ENCODE data around the gene RTN4RL1.

Gene RTN4RL1

DNA sequence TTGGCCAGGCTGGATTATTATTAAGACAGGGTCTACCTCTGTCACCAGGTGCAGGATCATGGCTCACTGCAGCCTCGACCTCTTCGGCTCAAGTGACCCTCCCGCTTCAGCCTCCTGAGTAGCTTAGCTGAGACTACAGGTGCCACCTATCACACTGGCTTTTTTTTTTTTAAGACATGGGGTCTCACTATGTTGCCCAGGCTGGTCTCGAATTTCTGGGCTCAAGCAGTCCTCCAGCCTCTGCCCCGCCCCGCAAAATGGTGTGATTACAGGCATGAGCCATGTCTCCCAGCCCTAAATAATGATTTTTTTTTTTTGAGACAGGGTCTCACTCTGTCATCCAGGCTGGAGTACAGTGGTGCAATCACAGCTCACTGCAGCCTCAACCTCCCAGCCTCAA, 22.5 kb upstream of the RTN4RL1 start:
- DNase-seq (ENCODE audit: low read depth in 1 of 2, low spot score in 1 of 2), result no peak

DNA sequence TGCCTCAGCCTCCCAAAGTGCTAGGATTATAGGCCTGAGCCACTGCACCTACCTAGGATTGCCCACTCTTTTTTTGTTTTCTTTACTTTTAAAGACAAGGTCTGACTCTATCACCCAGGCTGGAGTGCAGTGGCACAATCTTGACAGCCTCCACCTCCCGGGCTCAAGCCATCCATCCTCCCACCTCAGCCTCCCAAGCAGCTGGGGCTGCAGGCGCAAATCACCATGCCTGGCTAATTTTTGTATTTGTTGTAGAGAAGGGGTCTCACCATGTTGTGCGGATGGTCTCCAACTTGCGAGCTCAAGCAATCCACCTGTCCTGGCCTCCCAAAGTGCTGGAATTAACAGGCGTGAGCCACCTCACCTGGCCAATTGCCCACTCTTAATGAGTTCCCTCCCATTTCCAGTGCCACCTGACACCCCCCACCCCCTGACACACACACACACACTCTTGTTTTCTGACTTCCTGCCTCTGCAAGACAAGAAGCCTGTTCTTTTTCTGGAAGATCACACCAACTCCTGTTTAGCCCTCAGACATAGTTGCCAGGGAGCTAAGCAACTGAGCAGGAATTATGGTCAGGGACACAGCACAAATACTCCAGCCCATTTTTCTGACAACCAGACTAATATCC, 19.2 kb upstream of the RTN4RL1 start:
- no peak for DNase-seq (ENCODE audit: low read depth in 1 of 2, low spot score in 1 of 2)

DNA sequence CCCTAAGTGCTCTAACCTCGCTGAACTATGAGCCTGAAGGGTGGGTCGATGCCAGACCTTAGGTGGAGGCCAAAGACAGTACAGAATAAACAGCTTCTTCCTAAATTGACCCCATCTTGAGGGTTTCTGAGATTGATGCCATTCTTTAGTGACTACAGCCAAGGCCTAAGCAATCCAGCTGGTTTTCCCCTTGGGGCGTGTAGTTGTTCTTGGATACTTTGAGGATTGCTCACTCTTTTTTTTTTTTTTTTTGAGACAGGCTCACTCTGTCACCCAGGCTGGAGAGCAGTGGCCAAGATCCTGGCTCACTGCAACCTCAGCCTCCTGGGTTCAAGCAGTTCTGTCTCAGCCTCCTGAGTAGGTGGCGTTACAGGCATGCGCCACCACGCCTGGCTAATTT, 18.7 kb upstream of the RTN4RL1 start:
- DNase-seq (ENCODE audit: low read depth in 1 of 2, low spot score in 1 of 2), result no peak

DNA sequence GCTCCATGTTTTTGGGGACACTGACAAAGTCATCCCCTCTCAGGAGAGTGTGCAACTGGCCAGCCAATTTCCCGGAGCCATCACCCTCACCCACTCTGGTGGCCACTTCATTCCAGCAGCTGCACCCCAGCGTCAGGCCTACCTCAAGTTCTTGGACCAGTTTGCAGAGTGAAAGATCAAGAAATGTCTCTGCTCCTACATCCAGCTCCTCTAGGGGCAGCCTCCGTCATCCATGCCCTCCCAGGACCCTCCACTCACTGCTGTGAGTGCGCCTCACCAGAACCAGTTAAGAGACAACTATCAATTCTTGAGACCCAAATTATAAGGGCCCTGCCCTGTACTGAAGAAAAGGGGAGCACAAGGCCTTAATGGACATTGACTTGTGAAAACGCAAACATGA, 17.8 kb upstream of the RTN4RL1 start:
- DNase-seq (ENCODE audit: low read depth in 1 of 2, low spot score in 1 of 2), result no peak

DNA sequence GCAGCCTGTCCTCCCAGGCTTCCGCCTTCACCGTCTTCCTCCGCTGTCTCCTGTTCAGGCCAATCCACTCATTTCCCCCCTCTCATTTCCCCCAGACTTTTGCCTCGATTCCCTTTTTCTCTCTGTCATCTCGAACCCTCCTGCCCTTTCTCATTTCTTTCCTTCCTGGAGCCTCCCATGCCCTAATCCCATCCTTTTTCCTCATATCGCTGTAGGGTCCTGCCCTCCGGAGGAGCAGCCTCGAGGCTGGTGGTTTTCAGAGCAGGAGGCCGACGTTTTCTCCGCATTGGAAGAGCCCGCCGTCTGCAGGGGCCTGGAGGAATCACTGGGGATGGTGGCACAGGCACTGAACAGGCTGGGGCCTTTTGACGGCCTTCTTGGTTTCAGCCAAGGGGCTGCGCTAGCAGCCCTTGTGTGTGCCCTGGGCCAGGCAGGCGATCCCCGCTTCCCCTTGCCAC, 17.3 kb upstream of the RTN4RL1 start:
- no peak for DNase-seq (ENCODE audit: low read depth in 1 of 2, low spot score in 1 of 2)

DNA sequence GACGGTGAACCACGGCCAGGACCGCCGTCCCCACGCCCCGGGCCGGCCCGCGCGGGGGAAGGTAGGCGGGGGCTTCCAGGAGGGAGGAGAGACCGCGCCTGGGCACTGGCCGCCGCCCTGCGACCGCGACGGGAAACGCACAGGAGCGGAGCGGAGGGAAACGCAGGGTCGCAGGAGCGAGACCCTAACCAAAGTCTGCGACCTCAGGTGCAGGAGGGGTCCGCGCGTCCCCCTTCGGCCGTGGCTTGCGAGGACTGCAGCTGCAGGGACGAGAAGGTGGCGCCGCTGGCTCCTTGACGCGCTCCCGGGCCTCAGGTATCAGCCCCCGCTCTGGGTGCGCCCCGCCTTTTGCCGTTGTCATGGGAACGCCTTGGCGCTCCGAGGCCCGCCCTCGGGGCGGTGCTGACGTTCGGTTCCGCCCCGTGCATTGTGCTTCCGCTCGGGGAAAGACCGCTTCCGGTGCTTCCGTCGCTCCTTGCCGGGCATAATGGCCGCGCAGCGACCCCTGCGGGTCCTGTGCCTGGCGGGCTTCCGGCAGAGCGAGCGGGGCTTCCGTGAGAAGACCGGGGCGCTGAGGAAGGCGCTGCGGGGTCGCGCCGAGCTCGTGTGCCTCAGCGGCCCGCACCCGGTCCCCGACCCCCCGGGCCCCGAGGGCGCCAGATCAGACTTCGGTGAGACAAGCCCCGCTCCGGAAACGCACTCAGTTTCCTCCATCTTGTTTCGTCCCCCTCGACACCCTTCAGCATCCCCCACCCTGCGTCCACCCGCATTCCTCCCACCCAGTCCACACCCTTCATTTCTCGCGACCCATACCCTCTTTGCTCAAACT, 16.6 kb upstream of the RTN4RL1 start, which contains the start of gene OVCA2:
Gene OVCA2 (plus strand): TSS at position 462 of the 829 bp plus-strand sequence. CDS start 26 bp downstream, at position 488.
- DNase-seq (ENCODE audit: low read depth in 1 of 2, low spot score in 1 of 2), result peak; percentile 97

DNA sequence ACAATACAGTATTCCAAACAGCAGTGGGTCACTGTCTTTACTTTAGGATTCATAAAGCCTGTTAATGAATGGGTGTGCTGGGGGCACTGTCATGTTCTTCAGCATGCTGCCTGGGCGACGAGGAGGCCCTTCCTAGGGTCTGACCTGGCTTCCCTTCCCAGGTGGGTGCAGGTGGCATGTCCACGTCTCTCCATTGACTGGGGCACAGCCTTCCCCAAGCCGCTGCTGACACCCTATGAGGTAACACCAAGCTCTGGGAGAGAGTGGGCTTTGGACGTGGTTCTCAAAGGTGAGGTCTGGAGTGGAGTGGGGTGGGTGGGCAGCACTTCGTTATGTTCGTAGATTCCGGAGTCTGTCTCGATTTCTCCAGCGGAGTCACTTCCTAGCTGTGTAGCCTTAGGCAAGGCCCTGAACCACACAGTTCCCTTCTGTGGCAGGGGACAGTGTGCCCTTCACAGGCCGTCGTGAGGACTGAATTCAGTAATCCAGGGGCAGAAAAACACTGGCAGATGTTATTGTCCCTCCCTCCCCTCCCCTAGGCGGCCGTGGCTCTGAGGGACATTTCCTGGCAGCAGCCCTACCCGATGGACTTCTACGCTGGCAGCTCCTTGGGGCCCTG, 15.9 kb upstream of the RTN4RL1 start:
- no peak for DNase-seq (ENCODE audit: low read depth in 1 of 2, low spot score in 1 of 2)

DNA sequence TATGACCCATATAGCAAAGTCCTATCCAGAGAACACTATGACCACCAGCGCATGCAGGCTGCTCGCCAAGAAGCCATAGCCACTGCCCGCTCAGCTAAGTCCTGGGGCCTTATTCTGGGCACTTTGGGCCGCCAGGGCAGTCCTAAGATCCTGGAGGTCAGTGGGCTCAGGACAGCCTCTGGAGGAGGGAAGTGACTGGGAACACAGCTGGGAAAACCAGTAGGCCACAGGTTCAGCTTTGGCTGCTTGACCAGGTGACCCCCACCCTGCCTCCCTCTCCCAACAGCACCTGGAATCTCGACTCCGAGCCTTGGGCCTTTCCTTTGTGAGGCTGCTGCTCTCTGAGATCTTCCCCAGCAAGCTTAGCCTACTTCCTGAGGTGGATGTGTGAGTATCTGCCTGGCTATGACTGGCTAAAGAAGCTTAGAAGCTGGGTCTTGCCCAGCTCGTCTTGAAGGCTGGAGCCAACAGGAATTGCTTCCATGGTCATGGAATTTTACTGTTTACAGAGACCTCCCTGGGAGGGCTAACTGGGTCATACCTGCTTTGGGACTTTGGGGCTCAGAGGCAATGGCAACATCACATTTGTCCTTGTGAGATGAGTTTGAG, 15.2 kb upstream of the RTN4RL1 start:
- DNase-seq (ENCODE audit: low read depth in 1 of 2, low spot score in 1 of 2), result no peak

DNA sequence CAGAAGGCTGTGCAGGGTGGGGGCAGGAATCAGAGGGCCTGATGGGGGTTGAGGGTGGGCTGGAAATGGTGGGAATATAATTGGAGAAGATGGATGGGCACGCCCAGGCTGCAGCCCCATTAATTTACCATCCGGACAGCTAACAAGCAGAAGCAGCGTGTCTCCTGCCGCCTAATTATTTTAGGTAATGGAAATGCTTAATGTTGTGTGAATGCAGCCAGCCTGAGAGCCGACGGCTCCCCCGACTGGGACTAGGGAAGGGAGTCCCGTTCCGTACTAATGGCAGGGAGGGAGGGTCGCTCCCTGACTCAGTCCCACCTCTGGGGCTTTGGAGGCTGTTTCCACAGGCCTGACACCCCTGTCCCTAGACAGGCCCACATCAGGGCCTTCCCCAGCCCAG, 12.0 kb upstream of the RTN4RL1 start:
- no peak for DNase-seq (ENCODE audit: low read depth in 1 of 2, low spot score in 1 of 2)

DNA sequence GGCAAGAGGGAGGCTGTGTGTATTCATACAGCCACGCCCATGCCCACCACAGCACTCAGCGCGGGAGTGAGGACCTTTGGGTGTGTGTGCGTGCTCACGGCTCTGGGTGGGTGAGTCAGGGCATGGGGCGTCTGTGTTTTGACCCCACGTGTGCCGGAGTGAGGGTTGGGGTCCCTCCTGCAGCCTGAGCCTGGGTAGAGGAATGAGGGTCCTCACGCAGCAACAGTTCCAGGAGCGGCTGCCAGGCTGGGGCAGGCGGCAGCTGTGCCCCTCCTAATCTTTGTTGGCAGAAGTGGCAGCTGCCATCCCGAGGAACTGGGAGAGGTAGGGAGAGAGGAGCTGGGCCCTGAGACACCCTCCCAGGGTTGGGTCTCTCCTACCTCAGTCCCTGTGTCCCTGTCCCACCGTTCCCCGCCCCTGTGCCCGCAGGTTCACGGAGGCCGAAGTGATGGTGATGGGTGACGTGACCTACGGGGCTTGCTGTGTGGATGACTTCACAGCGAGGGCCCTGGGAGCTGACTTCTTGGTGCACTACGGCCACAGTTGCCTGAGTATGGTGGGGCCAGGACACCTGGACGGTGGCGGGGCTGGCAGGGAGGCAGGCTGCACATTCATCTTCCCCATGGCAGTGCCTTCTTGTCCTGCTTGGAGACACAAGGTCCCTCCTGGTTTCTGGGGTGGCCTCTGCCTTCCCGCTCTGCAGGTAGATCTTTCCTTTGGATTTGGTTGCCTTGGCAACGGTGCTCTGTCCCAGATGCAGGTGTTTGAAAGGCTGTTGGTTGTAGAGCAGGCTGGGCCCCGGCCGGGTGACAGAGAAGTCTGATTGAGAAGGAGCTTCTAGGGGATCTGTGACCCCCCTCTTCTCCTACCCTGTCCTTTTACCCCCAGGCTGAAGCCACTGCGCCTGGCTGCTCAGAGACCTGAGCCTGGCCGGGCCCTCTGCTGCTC, 10.7 kb upstream of the RTN4RL1 start:
- DNase-seq (ENCODE audit: low read depth in 1 of 2, low spot score in 1 of 2), result no peak

DNA sequence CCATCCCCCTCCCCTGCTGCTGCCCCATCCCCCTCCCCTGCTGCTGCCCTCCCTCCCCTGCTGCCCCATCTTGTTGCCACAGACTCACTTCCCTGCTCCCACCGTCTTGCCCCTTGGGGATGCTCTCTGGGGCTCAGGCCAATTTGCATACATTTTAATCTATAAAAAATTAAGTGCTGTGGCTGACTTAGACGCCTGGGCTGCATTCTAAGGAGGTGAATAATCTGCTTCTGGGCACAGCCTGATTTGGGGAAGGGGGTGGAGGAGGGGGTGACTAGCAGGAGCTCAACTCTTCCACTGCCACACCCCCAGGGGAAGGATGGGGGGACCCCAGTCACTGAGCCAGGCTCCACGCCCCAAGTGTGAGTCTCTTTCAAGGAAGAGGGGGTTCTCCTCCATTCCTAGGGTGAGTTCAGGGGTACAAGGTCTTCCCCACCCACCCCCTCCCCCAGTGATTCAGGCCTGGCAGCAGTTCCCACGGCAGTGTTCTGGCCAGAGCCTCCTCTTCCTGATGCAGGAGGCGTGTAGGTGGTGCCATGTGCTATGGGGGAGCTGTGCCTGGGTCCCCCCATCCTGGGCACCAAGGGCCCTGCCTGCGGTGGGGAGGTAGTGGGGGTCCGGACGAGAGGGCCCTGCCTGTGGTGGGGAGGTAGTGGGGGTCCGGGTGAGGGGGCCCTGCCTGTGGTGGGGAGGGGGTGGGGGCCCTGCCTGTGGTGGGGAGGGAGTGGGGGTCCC, 9.8 kb upstream of the RTN4RL1 start:
- no peak for DNase-seq (ENCODE audit: low read depth in 1 of 2, low spot score in 1 of 2)

DNA sequence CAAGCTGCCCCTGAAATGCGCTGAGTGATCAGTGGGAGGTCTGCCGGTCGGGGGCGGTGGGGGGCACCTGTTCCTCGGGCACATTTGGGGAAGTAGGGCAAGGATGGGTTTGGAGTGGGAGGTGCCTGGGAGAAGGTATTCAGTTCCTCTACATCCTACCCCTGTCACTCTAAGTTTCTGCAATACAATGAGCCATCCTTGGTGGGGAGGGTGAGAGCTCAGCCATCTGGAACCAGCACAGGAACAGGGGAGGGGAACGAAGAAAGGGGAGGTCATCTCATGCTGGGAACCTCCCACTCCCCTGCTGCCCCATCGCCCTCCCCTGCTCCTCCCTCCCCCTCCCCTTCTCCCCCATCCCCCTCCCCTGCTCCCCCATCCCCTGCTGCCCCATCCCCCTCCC, 9.0 kb upstream of the RTN4RL1 start:
- no peak for DNase-seq (ENCODE audit: low read depth in 1 of 2, low spot score in 1 of 2)

DNA sequence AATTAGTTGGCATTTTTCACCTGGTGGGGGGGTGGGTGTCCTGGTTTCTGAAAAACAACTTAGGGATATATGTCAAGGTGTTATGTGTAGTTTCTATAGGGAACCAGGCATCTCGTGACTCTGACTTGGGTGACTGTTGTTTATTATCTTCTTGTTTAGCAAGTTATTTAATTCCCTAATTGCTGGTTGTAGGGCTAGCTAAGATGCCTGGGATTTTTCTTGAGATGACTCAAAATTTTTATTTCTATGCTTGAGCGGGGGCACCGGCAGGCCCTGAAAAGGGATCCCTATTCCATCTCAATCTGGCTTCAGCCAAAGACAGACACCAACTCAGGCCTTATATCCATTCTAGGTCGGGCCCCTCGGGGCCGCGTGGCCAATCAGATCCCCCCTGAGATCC, 8.0 kb upstream of the RTN4RL1 start:
- no peak for DNase-seq (ENCODE audit: low read depth in 1 of 2, low spot score in 1 of 2)

DNA sequence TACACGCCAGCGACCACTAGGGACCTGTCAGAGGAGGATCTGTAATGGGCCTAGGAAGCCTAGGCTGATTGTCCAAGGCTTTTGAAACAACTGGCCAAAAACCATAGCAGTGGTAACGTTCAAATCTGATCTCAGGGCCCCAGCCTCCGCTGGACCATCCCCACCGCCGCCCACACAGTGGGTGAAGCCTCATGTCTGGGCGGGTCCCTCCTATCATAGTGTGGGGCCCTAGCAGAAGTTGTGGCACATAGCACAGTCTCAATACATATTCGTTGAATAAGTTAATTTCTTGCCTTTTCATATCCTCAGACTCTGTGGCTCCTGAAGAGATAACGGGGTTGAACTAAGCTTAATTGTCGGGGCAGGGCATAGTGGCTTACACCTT, 5.6 kb upstream of the RTN4RL1 start:
- DNase-seq (ENCODE audit: low read depth in 1 of 2, low spot score in 1 of 2), result no peak

DNA sequence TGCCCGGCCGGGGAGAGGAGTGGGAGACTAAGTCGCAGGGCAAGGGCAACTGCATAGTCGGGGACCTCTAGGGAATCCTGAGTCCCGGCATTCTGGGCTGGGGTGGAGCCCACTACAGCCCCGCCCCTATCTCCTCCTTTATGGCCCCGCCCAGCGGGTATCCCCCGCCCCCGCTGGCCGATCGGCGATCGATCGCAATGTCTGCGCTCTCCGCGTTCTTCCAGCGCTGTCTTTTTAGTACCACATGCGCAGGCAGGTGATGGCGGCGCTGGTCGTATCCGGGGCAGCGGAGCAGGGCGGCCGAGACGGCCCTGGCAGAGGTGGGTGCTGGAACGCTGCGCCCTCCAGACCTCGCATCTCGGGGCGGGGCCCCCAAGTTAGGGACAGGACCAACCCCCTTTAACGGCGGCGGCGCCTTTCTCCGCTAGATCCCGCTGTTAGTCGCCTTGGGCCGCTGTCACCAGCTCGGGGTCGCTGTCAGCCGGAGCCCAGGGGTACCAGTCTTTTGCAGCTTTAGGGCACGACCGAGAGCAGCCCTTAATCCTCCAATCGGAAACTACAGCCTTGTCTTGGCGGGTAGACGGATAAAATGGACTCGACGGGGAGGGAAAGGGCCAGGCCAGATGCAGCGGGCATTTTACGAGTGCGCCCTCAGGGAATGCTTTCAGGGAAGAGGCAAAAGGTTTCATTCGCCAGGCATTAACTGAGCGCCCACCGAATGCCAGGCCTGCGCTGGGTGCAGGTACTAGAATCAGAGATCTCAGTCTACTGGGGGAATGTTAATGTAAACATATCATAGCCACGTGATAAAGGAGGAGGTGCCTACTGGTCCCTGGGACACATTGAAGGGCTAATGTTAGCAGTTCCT, 5.0 kb upstream of the RTN4RL1 start, which contains the start of gene DPH1:
Gene DPH1 (plus strand): TSS at position 243 of the 868 bp plus-strand sequence. CDS start 17 bp downstream, at position 260.
- DNase-seq (ENCODE audit: low read depth in 1 of 2, low spot score in 1 of 2), result peak; percentile 67 to 81

DNA sequence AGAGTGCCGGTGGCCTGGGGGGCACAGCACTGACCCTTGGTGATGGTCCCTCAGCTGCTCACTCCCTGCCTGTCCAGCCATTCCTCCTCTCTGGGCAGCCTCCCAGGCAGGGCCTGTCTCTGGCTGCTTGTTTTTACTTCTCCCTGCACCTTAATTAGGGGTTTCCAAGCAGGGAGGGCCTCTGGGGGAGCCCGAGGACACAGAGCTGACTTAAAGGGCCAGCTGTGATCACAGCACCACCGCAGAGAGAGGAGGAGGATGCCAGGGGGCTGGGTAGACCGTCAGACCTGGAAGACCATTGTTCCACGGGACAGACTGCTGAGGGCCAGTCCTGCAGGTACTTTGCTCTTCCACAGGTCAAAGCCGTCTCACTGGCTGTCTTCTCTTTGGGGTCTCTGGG, 3.6 kb upstream of the RTN4RL1 start:
- DNase-seq (ENCODE audit: low read depth in 1 of 2, low spot score in 1 of 2), result no peak

DNA sequence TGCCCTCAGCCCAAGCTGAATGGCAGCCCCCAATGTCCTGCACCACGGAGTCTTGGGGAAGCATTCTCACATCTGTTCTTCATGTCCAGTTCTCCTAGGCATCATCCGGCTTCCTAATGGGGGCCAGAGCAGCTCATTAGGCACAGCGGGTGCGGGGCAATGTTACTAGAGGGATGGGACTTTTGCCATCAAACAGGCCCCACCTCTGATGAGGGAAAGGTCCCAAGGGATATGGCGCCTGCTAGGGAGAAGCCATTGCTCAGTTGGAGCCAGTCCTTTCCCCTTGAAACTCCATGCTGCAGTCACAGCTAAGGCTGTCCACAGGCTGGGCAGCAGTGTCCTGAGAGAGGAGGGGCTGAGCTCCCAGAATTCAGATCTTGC, 3.1 kb upstream of the RTN4RL1 start:
- DNase-seq (ENCODE audit: low read depth in 1 of 2, low spot score in 1 of 2), result no peak

DNA sequence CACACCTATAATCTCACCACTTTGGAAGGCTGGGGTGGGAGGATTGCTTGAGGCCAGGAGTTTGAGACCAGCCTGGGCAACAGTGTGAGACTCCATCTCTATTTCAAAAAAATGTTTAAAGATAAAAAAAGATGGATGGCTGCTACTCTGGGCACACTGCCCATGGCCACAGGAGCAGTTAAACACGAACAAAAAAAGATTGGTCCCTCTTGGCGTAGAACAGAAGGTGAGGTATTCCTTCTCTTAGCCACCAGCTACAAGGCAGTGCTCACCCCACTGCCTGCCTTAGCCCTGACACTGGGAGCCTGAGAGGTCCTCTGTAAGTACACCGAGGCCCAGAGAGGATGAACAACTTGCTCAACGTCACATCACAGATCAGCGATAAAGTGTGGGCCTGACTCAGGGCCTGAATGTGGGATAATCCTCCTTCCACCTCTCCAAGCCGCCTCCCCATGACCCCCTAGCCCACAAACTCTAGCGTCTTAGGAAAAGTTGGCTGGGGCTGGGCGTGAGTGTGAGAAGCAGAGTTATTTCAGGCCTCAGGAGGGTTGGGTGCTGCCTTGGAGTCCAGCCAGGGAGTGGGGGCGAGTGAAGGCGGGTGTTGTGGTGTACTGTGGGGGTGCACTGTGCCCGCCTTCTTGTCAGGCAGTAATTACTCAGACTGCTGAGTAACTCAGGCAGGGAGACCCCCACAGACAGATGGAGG, 2.5 kb upstream of the RTN4RL1 start:
- no peak for DNase-seq (ENCODE audit: low read depth in 1 of 2, low spot score in 1 of 2)
